NB4 (cell line): ENCODE results near the gene GRM7.

ENCODE experiments used
- MYC ChIP-seq: IDR thresholded peaks from 2 replicates; pipeline ENCODE4 v1.6.1; 2011; ENCODE audit warnings: low read depth, low read length
- POLR2A ChIP-seq: IDR thresholded peaks from 2 replicates; pipeline ENCODE4 v1.6.1; 2011; ENCODE audit warnings: mild to moderate bottlenecking; ENCODE audit not compliant: insufficient read length; ENCODE audit errors: extremely low read depth

- TF ChIP-seq MYC (no peak), POLR2A (no peak)
Observed at GRCh38 chr3:7692866-7693265, 832.0 kb downstream of the GRM7 start.
